WERI-Rb-1 (cell line): ENCODE results near the gene SLC2A4RG.

Experiments used
- DNase-seq: peaks from one replicate; pipeline ENCODE4 v3.0.0-alpha.2; 2020
- H3K27ac ChIP-seq: fragments of 250-450 bp; sonication (Bioruptor Pico); 2 replicates; pipeline ENCODE4 v1.5.1; 2020; ENCODE audit warnings: mild to moderate bottlenecking, moderate library complexity
- H3K27me3 ChIP-seq: fragments of 250-450 bp; sonication (Bioruptor Pico); 2 replicates; pipeline ENCODE4 v1.5.1; 2021; ENCODE audit warnings: mild to moderate bottlenecking, low read depth, moderate library complexity; ENCODE audit not compliant: insufficient read depth, severe bottlenecking
- H3K36me3 ChIP-seq: fragments of 250-450 bp; sonication (Bioruptor Pico); 2 replicates; pipeline ENCODE4 v1.5.1; 2020; ENCODE audit warnings: mild to moderate bottlenecking, moderate library complexity
- H3K4me3 ChIP-seq: 2 replicates; pipeline ENCODE4 v1.5.1; 2011; ENCODE audit warnings: low read depth, mild to moderate bottlenecking, control low read depth, low read length
- H3K9me3 ChIP-seq: fragments of 250-450 bp; sonication (Bioruptor Pico); 2 replicates; pipeline ENCODE4 v1.5.1; 2021; ENCODE audit warnings: mild to moderate bottlenecking, moderate library complexity; ENCODE audit not compliant: severe bottlenecking
- TF ChIP-seq, protein P1 (sequence below): IDR thresholded peaks from 2 replicates; pipeline ENCODE4 v1.5.1; 2011; ENCODE audit warnings: low read depth, mild to moderate bottlenecking, control low read depth, inconsistent platforms, low read length

The SLC2A4RG gene

GRCh38 chr20:63765902-63766301 lies 26.3 kb downstream of the SLC2A4RG start:
- Histone ChIP-seq H3K36me3 (no peaks in the 10 kb centered on the region), H3K27me3 (no peaks in the 10 kb centered on the region)

DNA sequence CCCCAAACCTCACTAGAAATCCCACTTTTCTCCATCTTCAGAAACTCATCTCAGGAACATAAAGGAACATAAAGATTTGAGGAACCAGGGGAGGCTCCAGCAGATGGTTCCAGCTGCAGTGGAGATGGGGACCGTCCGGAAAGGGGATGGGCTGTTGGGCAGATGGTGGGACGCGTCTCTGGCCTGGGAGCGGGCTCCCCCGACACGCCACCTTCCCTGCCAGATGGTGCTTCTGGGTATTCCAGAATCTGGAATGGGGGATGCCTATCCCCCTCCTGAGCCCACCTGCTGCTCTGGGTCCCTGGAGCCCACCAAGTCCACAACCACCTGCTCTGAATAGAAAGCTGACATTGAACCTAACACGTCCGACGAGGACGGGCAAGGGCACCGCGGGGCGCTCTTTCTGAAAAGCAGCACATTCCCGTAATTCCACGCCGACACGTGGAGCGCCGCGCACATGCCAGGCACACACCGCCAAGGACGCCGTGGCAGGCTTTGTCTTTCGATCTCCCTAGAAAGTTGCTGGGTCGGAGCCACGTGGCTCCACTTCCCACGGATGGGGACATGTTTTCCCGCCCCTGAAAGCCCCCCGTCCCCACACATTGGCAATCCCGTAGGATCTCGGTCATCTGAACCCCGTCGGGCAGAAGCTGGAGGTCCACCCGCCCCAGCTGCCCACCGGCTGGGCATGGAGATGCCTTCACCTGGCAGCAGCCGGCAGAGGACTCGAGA lies 27.3 kb downstream of the SLC2A4RG start:
- DNase-seq: no peak
- Histone ChIP-seq H3K27ac (no peak overlapping the region), H3K36me3 (no peaks in the 10 kb centered on the region), H3K9me3 (no peaks in the 10 kb centered on the region), H3K4me3 (no peak overlapping the region), H3K27me3 (no peaks in the 10 kb centered on the region)
- TF ChIP-seq, protein P1, sequence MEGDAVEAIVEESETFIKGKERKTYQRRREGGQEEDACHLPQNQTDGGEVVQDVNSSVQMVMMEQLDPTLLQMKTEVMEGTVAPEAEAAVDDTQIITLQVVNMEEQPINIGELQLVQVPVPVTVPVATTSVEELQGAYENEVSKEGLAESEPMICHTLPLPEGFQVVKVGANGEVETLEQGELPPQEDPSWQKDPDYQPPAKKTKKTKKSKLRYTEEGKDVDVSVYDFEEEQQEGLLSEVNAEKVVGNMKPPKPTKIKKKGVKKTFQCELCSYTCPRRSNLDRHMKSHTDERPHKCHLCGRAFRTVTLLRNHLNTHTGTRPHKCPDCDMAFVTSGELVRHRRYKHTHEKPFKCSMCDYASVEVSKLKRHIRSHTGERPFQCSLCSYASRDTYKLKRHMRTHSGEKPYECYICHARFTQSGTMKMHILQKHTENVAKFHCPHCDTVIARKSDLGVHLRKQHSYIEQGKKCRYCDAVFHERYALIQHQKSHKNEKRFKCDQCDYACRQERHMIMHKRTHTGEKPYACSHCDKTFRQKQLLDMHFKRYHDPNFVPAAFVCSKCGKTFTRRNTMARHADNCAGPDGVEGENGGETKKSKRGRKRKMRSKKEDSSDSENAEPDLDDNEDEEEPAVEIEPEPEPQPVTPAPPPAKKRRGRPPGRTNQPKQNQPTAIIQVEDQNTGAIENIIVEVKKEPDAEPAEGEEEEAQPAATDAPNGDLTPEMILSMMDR: no peak

More at GRCh38 chr20:63765902-63766301, 26.3 kb downstream of the SLC2A4RG start:
- Histone ChIP-seq H3K27ac (no peak overlapping the region), H3K4me3 (no peak overlapping the region), H3K9me3 (no peaks in the 10 kb centered on the region)
- TF ChIP-seq, protein P1: no peak
- no peak for DNase-seq

- Histone ChIP-seq H3K27me3 (no peaks in the 10 kb centered on the region), H3K27ac (no peak overlapping the region), H3K36me3 (no peaks in the 10 kb centered on the region), H3K4me3 (no peak overlapping the region), H3K9me3 (no peaks in the 10 kb centered on the region)
- TF ChIP-seq, protein P1: no peak
- DNase-seq: no peak
These were observed 27.9 kb downstream of the SLC2A4RG start for GRCh38 chr20:63767456-63767855.

DNA sequence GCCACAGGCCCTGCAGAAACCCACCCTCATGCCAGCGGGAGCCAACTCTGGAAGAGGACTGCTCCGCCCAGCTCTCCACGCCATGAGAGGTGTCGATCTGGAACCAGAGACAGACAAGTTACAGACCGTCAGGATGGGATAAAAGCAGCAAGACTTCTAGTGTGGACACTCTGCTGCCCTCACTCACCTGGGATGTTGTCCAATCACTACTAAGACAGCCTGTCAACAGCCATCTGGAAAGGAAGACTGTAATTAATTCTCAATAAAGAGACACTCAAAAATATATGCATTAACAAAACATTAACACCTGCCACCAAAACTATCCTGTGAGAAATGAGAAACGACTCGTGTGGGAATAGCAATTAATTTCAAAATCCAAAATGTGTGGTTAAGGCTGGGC lies 28.3 kb downstream of the SLC2A4RG start:
- Histone ChIP-seq H3K27me3 (no peaks in the 10 kb centered on the region), H3K36me3 (no peaks in the 10 kb centered on the region), H3K4me3 (no peak overlapping the region), H3K9me3 (no peaks in the 10 kb centered on the region), H3K27ac (no peak overlapping the region)
- no peak for DNase-seq
- TF ChIP-seq, protein P1: no peak

DNA sequence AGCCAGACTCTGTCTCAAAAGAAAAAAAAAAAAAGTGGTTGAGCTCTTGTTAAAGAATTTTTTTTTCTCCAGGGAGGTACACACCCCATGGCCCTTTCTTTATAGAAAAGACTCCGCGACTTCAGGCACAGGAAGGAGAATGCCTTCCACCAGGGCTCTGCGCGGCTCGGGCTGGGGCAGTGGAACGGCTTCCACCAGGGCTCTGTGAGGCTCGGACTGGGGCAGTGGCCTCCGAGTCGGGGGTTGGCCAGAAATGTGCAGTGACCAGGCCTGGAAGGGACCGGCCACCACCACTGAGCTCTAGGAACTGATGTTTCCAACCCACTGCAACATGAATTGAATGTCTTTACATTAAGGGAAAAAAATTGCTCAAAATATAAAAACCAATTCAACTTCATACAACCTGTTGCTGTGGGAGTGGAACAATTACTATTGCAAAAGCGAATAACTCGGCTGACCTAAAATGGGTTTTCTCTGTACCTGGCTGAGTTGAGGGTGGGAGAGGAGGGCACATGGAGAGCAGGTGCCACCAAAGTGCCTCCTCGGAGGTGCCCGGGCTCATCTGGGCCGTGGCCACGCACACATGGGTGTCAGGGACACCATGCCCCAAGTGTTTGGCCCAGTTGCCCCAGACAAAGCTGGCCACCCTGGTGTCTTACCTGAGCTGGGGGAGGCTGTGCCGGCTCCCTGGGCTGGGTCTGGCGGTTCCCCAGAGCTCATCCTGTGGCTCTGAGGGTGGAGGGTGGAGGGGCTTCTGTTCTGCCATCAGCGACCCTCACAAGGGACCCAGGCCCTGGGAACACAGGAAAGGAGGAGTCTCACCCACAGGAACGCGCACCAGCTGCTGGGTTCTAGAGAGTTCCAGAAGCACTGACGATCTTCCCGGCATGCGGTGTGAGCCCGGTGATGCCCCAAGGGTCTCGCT lies 29.3 kb downstream of the SLC2A4RG start:
- Histone ChIP-seq H3K9me3 (no peaks in the 10 kb centered on the region), H3K4me3 (no peak overlapping the region), H3K27ac (no peak overlapping the region), H3K27me3 (no peaks in the 10 kb centered on the region), H3K36me3 (no peaks in the 10 kb centered on the region)
- TF ChIP-seq, protein P1: no peak
- DNase-seq: no peak
